Measurements from ENCODE around the gene MEDAG.

Gene MEDAG

GRCh38 chr13:30869491-30869890 is 36.6 kb upstream of the MEDAG start:
- H3K4me1 Mint-ChIP-seq (ENCODE audit: low read depth): peaks cover 5% of the 10 kb centered on the region
- peaks cover 7% of the 10 kb centered on the region for H3K27me3 Mint-ChIP-seq
- H3K9me3 Mint-ChIP-seq: no peaks in the 10 kb centered on the region
- H3K27ac Mint-ChIP-seq: no peak overlapping the region
- no peak overlapping the region for H3K4me3 Mint-ChIP-seq
- no peaks in the 10 kb centered on the region for H3K36me3 Mint-ChIP-seq (ENCODE audit: low read depth)

- H3K27ac Mint-ChIP-seq: no peak overlapping the region
- H3K9me3 Mint-ChIP-seq: no peaks in the 10 kb centered on the region
- H3K36me3 Mint-ChIP-seq (ENCODE audit: low read depth): no peaks in the 10 kb centered on the region
- peaks cover 7% of the 10 kb centered on the region for H3K27me3 Mint-ChIP-seq
- H3K4me3 Mint-ChIP-seq: no peak overlapping the region
- H3K4me1 Mint-ChIP-seq (ENCODE audit: low read depth): peaks cover 4% of the 10 kb centered on the region
Observed at GRCh38 chr13:30870049-30870884, 35.8 kb upstream of the MEDAG start.

GRCh38 chr13:30870916-30871587 is 35.0 kb upstream of the MEDAG start:
- Mint-ChIP-seq H3K4me1 (ENCODE audit: low read depth) (no peaks in the 10 kb centered on the region), H3K27ac (no peak overlapping the region)

GRCh38 chr13:30871588-30872275 is 34.3 kb upstream of the MEDAG start:
- H3K27ac Mint-ChIP-seq: no peak overlapping the region
- H3K36me3 Mint-ChIP-seq (ENCODE audit: low read depth): no peaks in the 10 kb centered on the region
- H3K27me3 Mint-ChIP-seq: peaks cover 7% of the 10 kb centered on the region
- no peaks in the 10 kb centered on the region for H3K4me1 Mint-ChIP-seq (ENCODE audit: low read depth)
- no peak overlapping the region for H3K4me3 Mint-ChIP-seq
- no peaks in the 10 kb centered on the region for H3K9me3 Mint-ChIP-seq

More at GRCh38 chr13:30870916-30871587, 35.0 kb upstream of the MEDAG start:
- peaks cover 7% of the 10 kb centered on the region for H3K27me3 Mint-ChIP-seq
- no peaks in the 10 kb centered on the region for H3K36me3 Mint-ChIP-seq (ENCODE audit: low read depth)
- no peaks in the 10 kb centered on the region for H3K9me3 Mint-ChIP-seq
- H3K4me3 Mint-ChIP-seq: no peak overlapping the region

GRCh38 chr13:30872276-30872594 is 33.8 kb upstream of the MEDAG start:
- Mint-ChIP-seq H3K4me1 (ENCODE audit: low read depth) (no peaks in the 10 kb centered on the region), H3K27me3 (peaks cover 7% of the 10 kb centered on the region), H3K9me3 (no peaks in the 10 kb centered on the region)

GRCh38 chr13:30872685-30873461 is 33.2 kb upstream of the MEDAG start:
- Mint-ChIP-seq H3K4me3 (no peak overlapping the region), H3K27ac (no peak overlapping the region), H3K4me1 (ENCODE audit: low read depth) (no peaks in the 10 kb centered on the region), H3K27me3 (peaks cover 7% of the 10 kb centered on the region), H3K9me3 (no peaks in the 10 kb centered on the region), H3K36me3 (ENCODE audit: low read depth) (no peaks in the 10 kb centered on the region)

More at GRCh38 chr13:30872276-30872594, 33.8 kb upstream of the MEDAG start:
- Mint-ChIP-seq H3K27ac (no peak overlapping the region), H3K36me3 (ENCODE audit: low read depth) (no peaks in the 10 kb centered on the region), H3K4me3 (no peak overlapping the region)

- Mint-ChIP-seq H3K9me3 (no peaks in the 10 kb centered on the region), H3K27ac (no peak overlapping the region), H3K27me3 (peaks cover 7% of the 10 kb centered on the region), H3K4me3 (no peak overlapping the region), H3K4me1 (ENCODE audit: low read depth) (no peaks in the 10 kb centered on the region), H3K36me3 (ENCODE audit: low read depth) (no peaks in the 10 kb centered on the region)
Observed at GRCh38 chr13:30873499-30873898, 32.6 kb upstream of the MEDAG start.

- Mint-ChIP-seq H3K4me3 (no peak overlapping the region), H3K9me3 (no peaks in the 10 kb centered on the region), H3K27me3 (peaks cover 10% of the 10 kb centered on the region), H3K27ac (no peak overlapping the region), H3K4me1 (ENCODE audit: low read depth) (no peaks in the 10 kb centered on the region), H3K36me3 (ENCODE audit: low read depth) (no peaks in the 10 kb centered on the region)
Observed at GRCh38 chr13:30874111-30874510, 32.0 kb upstream of the MEDAG start.

- H3K27me3 Mint-ChIP-seq: peaks cover 7% of the 10 kb centered on the region
- H3K4me3 Mint-ChIP-seq: no peak overlapping the region
- no peaks in the 10 kb centered on the region for H3K36me3 Mint-ChIP-seq (ENCODE audit: low read depth)
- no peaks in the 10 kb centered on the region for H3K4me1 Mint-ChIP-seq (ENCODE audit: low read depth)
- no peaks in the 10 kb centered on the region for H3K9me3 Mint-ChIP-seq
- H3K27ac Mint-ChIP-seq: no peak overlapping the region
Observed at GRCh38 chr13:30874561-30874960, 31.5 kb upstream of the MEDAG start.

GRCh38 chr13:30877335-30877734 is 28.7 kb upstream of the MEDAG start:
- no peak overlapping the region for H3K4me3 Mint-ChIP-seq
- H3K27ac Mint-ChIP-seq: no peak overlapping the region
- H3K36me3 Mint-ChIP-seq (ENCODE audit: low read depth): no peaks in the 10 kb centered on the region
- peaks cover 21% of the 10 kb centered on the region for H3K27me3 Mint-ChIP-seq
- no peaks in the 10 kb centered on the region for H3K9me3 Mint-ChIP-seq
- H3K4me1 Mint-ChIP-seq (ENCODE audit: low read depth): no peaks in the 10 kb centered on the region

- Mint-ChIP-seq H3K4me3 (no peak overlapping the region), H3K4me1 (ENCODE audit: low read depth) (peaks cover 13% of the 10 kb centered on the region), H3K27me3 (peaks cover 22% of the 10 kb centered on the region), H3K36me3 (ENCODE audit: low read depth) (no peaks in the 10 kb centered on the region), H3K9me3 (peaks cover 12% of the 10 kb centered on the region), H3K27ac (no peak overlapping the region)
Observed at GRCh38 chr13:30880151-30880855, 25.8 kb upstream of the MEDAG start.

GRCh38 chr13:30880856-30881155 is 25.3 kb upstream of the MEDAG start:
- H3K27ac Mint-ChIP-seq: no peak overlapping the region
- H3K36me3 Mint-ChIP-seq (ENCODE audit: low read depth): no peaks in the 10 kb centered on the region
- H3K9me3 Mint-ChIP-seq: peaks cover 12% of the 10 kb centered on the region
- peaks cover 21% of the 10 kb centered on the region for H3K27me3 Mint-ChIP-seq
- no peak overlapping the region for H3K4me3 Mint-ChIP-seq
- peaks cover 14% of the 10 kb centered on the region for H3K4me1 Mint-ChIP-seq (ENCODE audit: low read depth)

GRCh38 chr13:30881191-30881651 is 24.9 kb upstream of the MEDAG start:
- Mint-ChIP-seq H3K36me3 (ENCODE audit: low read depth) (no peaks in the 10 kb centered on the region), H3K4me3 (no peak overlapping the region), H3K4me1 (ENCODE audit: low read depth) (peaks cover 14% of the 10 kb centered on the region), H3K27ac (no peak overlapping the region), H3K27me3 (peaks cover 19% of the 10 kb centered on the region), H3K9me3 (peaks cover 12% of the 10 kb centered on the region)

Data from stimulated activated naive CD8-positive, alpha-beta T cell treated with anti-CD3 and anti-CD28 coated beads, Interleukin-15, Interleukin-2, amounts not matched to agents 100 ng/mL and 50 ng/mL, for 24 hours (primary cell).